SU-DHL-6 (cell line): ENCODE results near the gene HRC.

Source experiments
- H2AFZ ChIP-seq: fragments of 200-600 bp; sonication (generic); 2 replicates; pipeline ENCODE4 v1.6.1; 2014; ENCODE audit warnings: low read depth, mild to moderate bottlenecking, moderate library complexity, mixed read lengths, antibody characterized with exemption, low read length; ENCODE audit not compliant: severe bottlenecking
- H3F3A ChIP-seq: fragments of 200-600 bp; shearing (Covaris generic); 2 replicates; pipeline ENCODE4 v1.6.0; 2016; ENCODE audit warnings: antibody characterized with exemption, mild to moderate bottlenecking; ENCODE audit not compliant: insufficient read depth
- H3K27ac ChIP-seq: fragments of 200-600 bp; sonication (generic); 2 replicates; pipeline ENCODE4 v1.5.1; 2016; ENCODE audit warnings: low read depth, mild to moderate bottlenecking, low read length, moderate library complexity, mixed read lengths
- H3K27me3 ChIP-seq: fragments of 200-600 bp; sonication (generic), shearing (Covaris generic); 2 replicates; pipeline ENCODE4 v1.6.0; 2014; ENCODE audit warnings: mild to moderate bottlenecking, low read length
- H3K36me3 ChIP-seq: fragments of 200-600 bp; sonication (generic); 2 replicates; pipeline ENCODE4 v1.6.1; 2014; ENCODE audit warnings: mild to moderate bottlenecking, low read length, mixed read lengths
- H3K4me2 ChIP-seq: fragments of 300-600, 200-600 bp; shearing (Covaris generic), sonication (generic); 2 replicates; pipeline ENCODE4 v1.6.0; 2014; ENCODE audit warnings: low read length, low read depth, mild to moderate bottlenecking; ENCODE audit not compliant: poor library complexity, severe bottlenecking
- H3K4me3 ChIP-seq: fragments of 200-600 bp; sonication (generic); 2 replicates; pipeline ENCODE4 v1.5.1; 2014; ENCODE audit warnings: antibody characterized with exemption, low read length, mild to moderate bottlenecking, mixed read lengths; ENCODE audit not compliant: insufficient read depth, poor library complexity, severe bottlenecking
- H3K79me2 ChIP-seq: fragments of 200-600 bp; sonication (generic); 2 replicates; pipeline ENCODE4 v1.6.1; 2014; ENCODE audit warnings: mild to moderate bottlenecking, low read length, moderate library complexity; ENCODE audit not compliant: insufficient read depth
- H3K9ac ChIP-seq: fragments of 200-600 bp; sonication (generic); 2 replicates; pipeline ENCODE4 v1.7.0; 2014; ENCODE audit warnings: mild to moderate bottlenecking, low read length
- H3K9me2 ChIP-seq: fragments of 200-600 bp; sonication (generic); replicated peaks from 2 replicates; pipeline ENCODE4 v1.6.1; 2014; ENCODE audit warnings: low read length; ENCODE audit not compliant: insufficient read depth
- H3K9me3 ChIP-seq: fragments of 200-600 bp; sonication (generic); 2 replicates; pipeline ENCODE4 v1.6.1; 2014; ENCODE audit warnings: low read length, mixed read lengths; ENCODE audit not compliant: insufficient read depth
- H4K20me1 ChIP-seq: fragments of 200-600 bp; sonication (generic); 2 replicates; pipeline ENCODE4 v1.6.1; 2014; ENCODE audit warnings: low read depth, mild to moderate bottlenecking, antibody characterized with exemption, low read length, moderate library complexity, mixed read lengths
- EZH2phosphoT487 ChIP-seq: fragments of 200-600 bp; sonication (generic), shearing (Covaris generic); conservative IDR thresholded peaks from 2 replicates; pipeline ENCODE4 v1.6.1; 2018; ENCODE audit warnings: mild to moderate bottlenecking, antibody characterized with exemption, low read length, moderate library complexity, mixed read lengths
- TF ChIP-seq, protein P1 (sequence below): fragments of 200-600 bp; sonication (generic); IDR thresholded peaks from one replicate; pipeline ENCODE4 v1.5.1; 2017; ENCODE audit warnings: antibody characterized with exemption, mild to moderate bottlenecking, low read length, moderate library complexity; ENCODE audit not compliant: insufficient read depth, poor library complexity, severe bottlenecking

The HRC gene

DNA sequence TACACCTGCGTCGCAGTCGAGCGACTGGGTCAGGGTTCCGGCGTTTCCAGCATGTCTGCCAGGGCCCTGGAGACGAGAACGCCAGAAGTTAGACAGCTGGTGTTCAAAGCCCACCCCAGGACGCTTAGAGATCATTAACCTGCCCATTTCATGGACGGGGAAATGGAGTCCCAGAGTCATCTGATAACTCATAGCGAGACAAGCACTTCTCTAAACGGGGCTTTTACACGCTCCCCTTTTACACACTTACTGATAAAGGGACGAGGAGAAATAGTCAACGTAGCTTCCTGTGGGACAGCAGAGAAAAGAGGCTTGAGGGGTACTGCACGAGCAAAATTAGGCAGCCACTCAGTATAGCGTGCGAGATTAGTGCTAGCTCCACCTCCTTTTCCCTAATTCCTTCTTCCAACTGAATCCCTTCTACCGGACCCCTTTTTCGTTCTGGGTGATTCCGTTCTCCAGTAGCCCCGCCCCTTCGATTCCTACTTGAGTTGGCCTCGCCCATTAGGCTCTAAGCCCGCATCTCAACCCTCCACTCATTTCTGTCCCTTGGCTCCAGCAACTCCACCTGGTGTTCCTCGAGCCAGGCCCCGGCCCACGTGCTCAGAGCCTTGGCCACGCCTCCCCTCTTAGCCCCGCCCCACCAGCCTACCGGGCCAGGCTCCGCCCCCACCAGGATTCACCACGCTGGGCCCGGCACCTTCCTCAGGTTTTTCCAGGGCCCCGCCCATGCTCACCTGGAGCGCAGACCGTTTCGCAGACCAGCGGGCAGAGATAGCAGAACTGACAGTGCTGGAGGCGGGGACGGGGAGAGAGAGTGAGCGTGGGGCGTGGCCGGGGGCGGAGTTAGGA is 3.7 kb downstream of the HRC start:
- H3K9me3 ChIP-seq: no peaks in the 10 kb centered on the region
- no peak overlapping the region for H3K27ac ChIP-seq
- no peaks in the 10 kb centered on the region for H3K9me2 ChIP-seq
- H3K4me3 ChIP-seq: no peak overlapping the region
- H3K27me3 ChIP-seq: no peaks in the 10 kb centered on the region
- no peaks in the 10 kb centered on the region for H3K79me2 ChIP-seq
- H3F3A ChIP-seq: 0 out of 2 replicates have a peak, but pooled peaks cover 5% of the 10 kb centered on the region
- no peaks in the 10 kb centered on the region for H4K20me1 ChIP-seq
- H3K36me3 ChIP-seq: no peaks in the 10 kb centered on the region
- no peak overlapping the region for H3K9ac ChIP-seq
- H3K4me2 ChIP-seq: no peak overlapping the region
- no peak for TF ChIP-seq EZH2phosphoT487
- TF ChIP-seq, protein P1, sequence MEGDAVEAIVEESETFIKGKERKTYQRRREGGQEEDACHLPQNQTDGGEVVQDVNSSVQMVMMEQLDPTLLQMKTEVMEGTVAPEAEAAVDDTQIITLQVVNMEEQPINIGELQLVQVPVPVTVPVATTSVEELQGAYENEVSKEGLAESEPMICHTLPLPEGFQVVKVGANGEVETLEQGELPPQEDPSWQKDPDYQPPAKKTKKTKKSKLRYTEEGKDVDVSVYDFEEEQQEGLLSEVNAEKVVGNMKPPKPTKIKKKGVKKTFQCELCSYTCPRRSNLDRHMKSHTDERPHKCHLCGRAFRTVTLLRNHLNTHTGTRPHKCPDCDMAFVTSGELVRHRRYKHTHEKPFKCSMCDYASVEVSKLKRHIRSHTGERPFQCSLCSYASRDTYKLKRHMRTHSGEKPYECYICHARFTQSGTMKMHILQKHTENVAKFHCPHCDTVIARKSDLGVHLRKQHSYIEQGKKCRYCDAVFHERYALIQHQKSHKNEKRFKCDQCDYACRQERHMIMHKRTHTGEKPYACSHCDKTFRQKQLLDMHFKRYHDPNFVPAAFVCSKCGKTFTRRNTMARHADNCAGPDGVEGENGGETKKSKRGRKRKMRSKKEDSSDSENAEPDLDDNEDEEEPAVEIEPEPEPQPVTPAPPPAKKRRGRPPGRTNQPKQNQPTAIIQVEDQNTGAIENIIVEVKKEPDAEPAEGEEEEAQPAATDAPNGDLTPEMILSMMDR: no peak
- H2AFZ ChIP-seq: no peak overlapping the region

DNA sequence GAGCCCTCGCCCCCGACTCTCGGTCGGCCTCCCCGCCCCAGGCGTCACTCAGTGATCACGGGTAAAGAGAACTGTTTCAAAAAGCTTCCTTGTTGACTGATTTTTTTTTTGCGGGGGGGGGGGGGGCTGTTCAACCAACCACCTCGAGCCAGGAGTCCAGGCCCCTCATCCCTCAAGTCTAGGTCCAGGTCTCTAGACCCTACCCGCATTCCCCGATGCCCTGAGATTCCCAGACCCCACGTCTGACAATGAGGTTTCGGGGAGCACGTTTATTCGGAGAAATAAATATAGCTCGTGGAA is 4.3 kb downstream of the HRC start:
- Histone ChIP-seq H3K27ac (no peak overlapping the region), H3K4me3 (peak overlapping the region; percentile 45), H2AFZ (peak overlapping the region; percentile 71), H4K20me1 (no peaks in the 10 kb centered on the region), H3K79me2 (no peaks in the 10 kb centered on the region), H3K9me3 (no peaks in the 10 kb centered on the region), H3K4me2 (peak overlapping the region; percentile 48), H3F3A (0 out of 2 replicates have a peak, but pooled peaks cover 5% of the 10 kb centered on the region), H3K27me3 (no peaks in the 10 kb centered on the region), H3K36me3 (no peaks in the 10 kb centered on the region), H3K9ac (peak overlapping the region; percentile 44), H3K9me2 (no peaks in the 10 kb centered on the region)
- TF ChIP-seq, protein P1: no peak
- no peak for TF ChIP-seq EZH2phosphoT487

DNA sequence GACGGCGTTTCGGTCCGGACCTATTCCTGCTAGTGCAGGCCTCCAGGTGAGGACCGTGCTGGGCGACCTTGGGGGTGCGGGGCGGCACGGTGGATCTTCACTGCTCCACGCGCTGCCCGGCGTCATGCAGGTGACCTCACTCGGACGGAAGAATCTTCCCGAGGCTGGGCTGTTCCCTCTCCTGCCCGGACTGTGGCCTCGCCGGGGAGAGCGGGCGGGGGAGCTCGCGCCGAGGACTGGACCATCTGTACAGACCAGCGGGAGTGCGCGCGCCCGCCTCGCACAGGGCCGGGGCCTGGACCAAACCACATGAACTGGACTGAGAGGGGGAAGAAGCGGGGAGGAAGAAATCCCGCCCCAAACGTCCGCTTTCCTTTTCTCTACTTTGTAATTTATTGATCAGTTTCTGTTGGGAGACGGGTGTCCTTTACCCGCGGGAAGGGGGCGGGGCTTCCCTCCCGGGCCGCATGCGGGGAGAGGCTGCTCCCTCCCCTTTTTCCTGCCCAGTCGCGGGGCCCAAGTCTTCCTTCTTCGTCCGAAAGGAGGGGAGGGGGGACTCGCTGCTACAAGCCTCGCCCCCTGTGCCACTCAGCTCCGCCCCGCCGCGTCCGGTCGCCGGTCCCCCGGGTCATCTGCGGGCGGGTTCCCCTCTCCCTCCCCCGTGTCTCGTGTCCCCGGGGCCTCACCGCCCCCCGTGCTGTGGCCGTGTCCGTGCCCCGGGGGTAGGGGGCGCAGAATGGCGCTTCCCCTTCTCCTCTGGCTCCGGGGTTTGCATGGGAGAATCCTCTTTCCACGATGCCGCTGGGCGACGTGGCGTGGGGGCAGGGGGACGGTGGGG is 4.9 kb downstream of the HRC start:
- Histone ChIP-seq H3K36me3 (no peaks in the 10 kb centered on the region), H3K4me3 (peak overlapping the region; percentile 45), H3K27ac (no peak overlapping the region), H3F3A (0 out of 2 replicates have a peak, but pooled peaks cover 5% of the 10 kb centered on the region), H2AFZ (peak overlapping the region; percentile 71), H4K20me1 (no peaks in the 10 kb centered on the region), H3K9me2 (no peaks in the 10 kb centered on the region), H3K4me2 (peak overlapping the region; percentile 48), H3K9ac (peak overlapping the region; percentile 44), H3K79me2 (no peaks in the 10 kb centered on the region), H3K9me3 (no peaks in the 10 kb centered on the region), H3K27me3 (no peaks in the 10 kb centered on the region)
- TF ChIP-seq EZH2phosphoT487: no peak
- TF ChIP-seq, protein P1: no peak
